KMS-11 (cell line): Measurements from ENCODE around the gene MYO3B.

Experiments used
- H2AFZ ChIP-seq: fragments of 200-600 bp; sonication (generic); 2 replicates; pipeline ENCODE4 v1.6.1; 2016; ENCODE audit warnings: antibody characterized with exemption, mixed run types, low read depth
- H3K27ac ChIP-seq: fragments of 200-600 bp; sonication (generic); 2 replicates; pipeline ENCODE4 v1.6.1; 2016; ENCODE audit warnings: mild to moderate bottlenecking, mixed run types
- H3K27me3 ChIP-seq: fragments of 200-600 bp; sonication (generic); 2 replicates; pipeline ENCODE4 v1.6.1; 2017; ENCODE audit warnings: mild to moderate bottlenecking, low read depth, mixed run types, moderate library complexity; ENCODE audit not compliant: insufficient read depth
- H3K36me3 ChIP-seq: fragments of 200-600 bp; sonication (generic); 2 replicates; pipeline ENCODE4 v1.6.1; 2017; ENCODE audit warnings: mild to moderate bottlenecking, mixed run types; ENCODE audit not compliant: insufficient read depth
- H3K4me1 ChIP-seq: fragments of 200-600 bp; sonication (generic); 2 replicates; pipeline ENCODE4 v1.6.1; 2016; ENCODE audit warnings: mild to moderate bottlenecking, low read depth, mixed run types; ENCODE audit not compliant: poor library complexity, severe bottlenecking
- H3K4me2 ChIP-seq: fragments of 200-600 bp; sonication (generic); 2 replicates; pipeline ENCODE4 v1.7.0; 2016; ENCODE audit warnings: mild to moderate bottlenecking, mixed run types
- H3K4me3 ChIP-seq: fragments of 200-600 bp; sonication (generic); IDR thresholded peaks from 2 replicates; pipeline ENCODE4 v1.6.1; 2017; ENCODE audit warnings: low read depth, low read length, mixed read lengths; ENCODE audit not compliant: insufficient read depth
- H3K79me2 ChIP-seq: fragments of 200-600 bp; sonication (generic); 2 replicates; pipeline ENCODE4 v1.6.1; 2016; ENCODE audit warnings: low read depth, mixed run types; ENCODE audit not compliant: insufficient read depth
- H3K9ac ChIP-seq: fragments of 200-600 bp; sonication (generic); 2 replicates; pipeline ENCODE4 v1.6.1; 2016; ENCODE audit warnings: mild to moderate bottlenecking, mixed run types
- H4K20me1 ChIP-seq: fragments of 200-600 bp; sonication (generic); 2 replicates; pipeline ENCODE4 v1.6.1; 2016; ENCODE audit warnings: mild to moderate bottlenecking, mixed run types; ENCODE audit not compliant: insufficient read depth
- CTCF ChIP-seq: fragments of 200-600 bp; sonication (generic); conservative IDR thresholded peaks from 2 replicates; pipeline ENCODE4 v1.6.1; 2017; ENCODE audit warnings: low read depth, mild to moderate bottlenecking, antibody characterized with exemption, low read length, moderate library complexity, mixed read lengths

The MYO3B gene

DNA sequence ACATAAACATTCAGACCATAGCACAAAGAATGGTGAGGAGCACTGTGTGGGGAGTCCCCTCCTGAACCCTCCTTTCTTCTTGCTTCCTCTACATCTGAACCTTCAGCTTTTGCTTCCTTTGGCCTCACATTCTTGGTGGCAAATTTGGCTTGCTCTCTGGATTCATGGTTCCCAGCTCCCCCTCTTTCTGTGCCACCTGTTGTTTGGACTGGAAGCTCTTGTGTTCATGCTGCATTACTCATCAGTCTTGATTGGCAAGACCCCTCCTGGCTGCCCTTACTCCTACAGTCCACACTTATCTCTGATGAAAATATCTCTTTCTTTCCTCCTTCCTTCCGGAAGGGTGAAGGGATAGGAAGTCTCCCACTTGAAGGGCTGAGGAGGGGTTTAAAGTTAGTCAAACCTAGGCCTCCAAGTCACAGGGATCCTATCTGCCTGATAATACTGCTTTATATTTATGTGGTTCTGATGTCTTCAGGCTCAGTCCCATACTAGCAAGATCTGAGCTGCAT lies 70.0 kb downstream of the MYO3B start:
- no peak overlapping the region for H2AFZ ChIP-seq
- H3K4me2 ChIP-seq: no peak overlapping the region

GRCh38 chr2:170248574-170249393 lies 70.8 kb downstream of the MYO3B start:
- Histone ChIP-seq H3K4me2 (no peak overlapping the region), H3K27ac (no peak overlapping the region), H3K79me2 (no peaks in the 10 kb centered on the region), H3K27me3 (no peaks in the 10 kb centered on the region), H3K9ac (no peak overlapping the region), H3K4me1 (no peaks in the 10 kb centered on the region), H2AFZ (no peak overlapping the region), H3K36me3 (no peaks in the 10 kb centered on the region), H4K20me1 (no peaks in the 10 kb centered on the region), H3K4me3 (no peak overlapping the region)
- TF ChIP-seq CTCF: no peak

More for the DNA sequence above, 70.0 kb downstream of the MYO3B start:
- H3K79me2 ChIP-seq: no peaks in the 10 kb centered on the region
- no peak for TF ChIP-seq CTCF
- H3K27ac ChIP-seq: no peak overlapping the region
- no peaks in the 10 kb centered on the region for H3K27me3 ChIP-seq
- no peaks in the 10 kb centered on the region for H3K36me3 ChIP-seq
- H4K20me1 ChIP-seq: no peaks in the 10 kb centered on the region
- no peak overlapping the region for H3K9ac ChIP-seq
- H3K4me1 ChIP-seq: no peaks in the 10 kb centered on the region
- no peak overlapping the region for H3K4me3 ChIP-seq

- no peak overlapping the region for H3K4me2 ChIP-seq
- no peak overlapping the region for H2AFZ ChIP-seq
- no peaks in the 10 kb centered on the region for H3K4me1 ChIP-seq
- no peak overlapping the region for H3K4me3 ChIP-seq
- H3K27me3 ChIP-seq: no peaks in the 10 kb centered on the region
- TF ChIP-seq CTCF: no peak
- no peak overlapping the region for H3K27ac ChIP-seq
- no peaks in the 10 kb centered on the region for H3K79me2 ChIP-seq
- H3K36me3 ChIP-seq: no peaks in the 10 kb centered on the region
- H3K9ac ChIP-seq: no peak overlapping the region
- no peaks in the 10 kb centered on the region for H4K20me1 ChIP-seq
Observed at GRCh38 chr2:170249761-170250160, 71.8 kb downstream of the MYO3B start.

GRCh38 chr2:170250584-170250983 lies 72.6 kb downstream of the MYO3B start:
- no peak overlapping the region for H2AFZ ChIP-seq
- H3K4me3 ChIP-seq: no peak overlapping the region
- H3K27me3 ChIP-seq: no peaks in the 10 kb centered on the region
- H3K4me2 ChIP-seq: no peak overlapping the region
- H3K27ac ChIP-seq: no peak overlapping the region
- no peak overlapping the region for H3K9ac ChIP-seq
- H3K36me3 ChIP-seq: no peaks in the 10 kb centered on the region
- H3K4me1 ChIP-seq: no peaks in the 10 kb centered on the region
- H3K79me2 ChIP-seq: no peaks in the 10 kb centered on the region
- no peak for TF ChIP-seq CTCF
- no peaks in the 10 kb centered on the region for H4K20me1 ChIP-seq
